Adrenal gland (tissue), 5 donors: ENCODE measurements around the gene CPSF4.

ENCODE experiments used
- POLR2A ChIP-seq, 2 donors: fragments of 450-650 bp; IDR thresholded peaks; one replicate each; pipeline ENCODE4 v1.6.1; 2017; ENCODE audit warnings: antibody characterized with exemption in 2 of 2, mild to moderate bottlenecking in 2 of 2, moderate library complexity in 1 of 2
- TF ChIP-seq, protein P1 (sequence below), 6 experiments: fragments of 450-650 bp in 4 of 6; fragments of 200-600 bp in 2 of 6; sonication (generic) in 1 of 6; IDR thresholded peaks; 1 replicate in 5 of 6; 2 replicates in 1 of 6; pipeline versions ENCODE4 v1.5.1 to v1.8.0; 2016 to 2021; ENCODE audit warnings: antibody characterized with exemption in 6 of 6, mild to moderate bottlenecking in 2 of 6, moderate library complexity in 1 of 6
- donor health status: DM: no; HTN: no; CAD: no.

DNA sequence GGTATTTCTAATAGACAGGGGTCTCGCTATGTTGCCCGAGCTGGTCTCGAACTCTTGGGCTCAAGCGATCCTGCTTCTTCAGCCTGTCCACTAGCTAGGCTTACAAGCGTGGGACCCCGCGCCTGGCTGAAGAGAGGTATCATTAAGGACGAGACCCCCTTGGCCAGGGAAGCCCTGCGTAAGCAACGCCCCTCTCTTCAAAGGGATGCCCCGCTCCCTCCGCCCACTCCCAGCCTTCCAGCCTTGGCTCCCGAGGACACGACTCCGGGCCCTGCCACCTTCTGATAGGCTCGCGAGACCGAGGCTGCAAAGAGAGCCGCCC, 65.5 kb downstream of the CPSF4 start:
- TF ChIP-seq, protein P1, sequence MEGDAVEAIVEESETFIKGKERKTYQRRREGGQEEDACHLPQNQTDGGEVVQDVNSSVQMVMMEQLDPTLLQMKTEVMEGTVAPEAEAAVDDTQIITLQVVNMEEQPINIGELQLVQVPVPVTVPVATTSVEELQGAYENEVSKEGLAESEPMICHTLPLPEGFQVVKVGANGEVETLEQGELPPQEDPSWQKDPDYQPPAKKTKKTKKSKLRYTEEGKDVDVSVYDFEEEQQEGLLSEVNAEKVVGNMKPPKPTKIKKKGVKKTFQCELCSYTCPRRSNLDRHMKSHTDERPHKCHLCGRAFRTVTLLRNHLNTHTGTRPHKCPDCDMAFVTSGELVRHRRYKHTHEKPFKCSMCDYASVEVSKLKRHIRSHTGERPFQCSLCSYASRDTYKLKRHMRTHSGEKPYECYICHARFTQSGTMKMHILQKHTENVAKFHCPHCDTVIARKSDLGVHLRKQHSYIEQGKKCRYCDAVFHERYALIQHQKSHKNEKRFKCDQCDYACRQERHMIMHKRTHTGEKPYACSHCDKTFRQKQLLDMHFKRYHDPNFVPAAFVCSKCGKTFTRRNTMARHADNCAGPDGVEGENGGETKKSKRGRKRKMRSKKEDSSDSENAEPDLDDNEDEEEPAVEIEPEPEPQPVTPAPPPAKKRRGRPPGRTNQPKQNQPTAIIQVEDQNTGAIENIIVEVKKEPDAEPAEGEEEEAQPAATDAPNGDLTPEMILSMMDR (IDR thresholded peaks at IDR 0.05), result no peak
- no peak for TF ChIP-seq POLR2A (IDR thresholded peaks at IDR 0.05)
